Prostate gland (tissue), 2 donors: ENCODE results near the gene PADI1. TPM values are rescaled to one million over a fixed set of nuclear protein-coding genes. Genes with fewer than 3 reads are reported as not detected.
A peak's percentile ranks its signal among the peaks of the same experiment; 100 is the strongest.

Experiments
- DNase-seq: peaks from one replicate; pipeline ENCODE4 v3.0.0-alpha.2; 2019; ENCODE audit warnings: low spot score
- H3K27ac ChIP-seq, 2 donors: fragments of 200-600 bp; sonication (generic); 2 replicates each; pipeline ENCODE4 v1.5.1; 2017 to 2019
- H3K27me3 ChIP-seq: fragments of 200-600 bp; sonication (generic); replicated peaks from 2 replicates; pipeline ENCODE4 v1.5.1; 2019; ENCODE audit not compliant: insufficient read depth
- H3K36me3 ChIP-seq, 2 donors: fragments of 200-600 bp; sonication (generic); 1 replicate in 1 of 2; 2 replicates in 1 of 2; pipeline versions ENCODE4 v1.5.1 to v1.8.1; 2017 to 2019
- H3K4me1 ChIP-seq: fragments of 200-600 bp; sonication (generic); replicated peaks from 2 replicates; pipeline ENCODE4 v1.5.1; 2019
- H3K4me3 ChIP-seq, 2 donors: fragments of 200-600 bp; sonication (generic); 2 replicates each; pipeline ENCODE4 v1.5.1; 2017 to 2019
- H3K9me3 ChIP-seq: fragments of 200-600 bp; sonication (generic); 2 replicates; pipeline ENCODE4 v1.5.1; 2017
- POLR2A ChIP-seq: fragments of 450-650 bp; IDR thresholded peaks from one replicate; pipeline ENCODE4 v1.6.1; 2016; ENCODE audit warnings: antibody characterized with exemption, mild to moderate bottlenecking
- POLR2AphosphoS5 ChIP-seq: sonication (generic); formaldehyde crosslinking; IDR thresholded peaks from one replicate; pipeline ENCODE4 v1.6.1; 2017; ENCODE audit warnings: antibody characterized with exemption
- WGBS: methylation state at CpG from one replicate; pipeline ENCODE4 v1.1.5; 2018; 5-methylcytosine and 5-hydroxymethylcytosine counted together
- intact Hi-C: fragments of 100-400 bp; cut with DNase I; formaldehyde crosslinking; loops from one replicate; pipeline ENCODE4 v1.14.2; 2022
- total RNA-seq, 2 donors: library from RNA; depleted of rRNA; stranded (reverse); fragments of >200 nt; gene quantifications; one replicate each; pipeline ENCODE4 v1.1.0, GENCODE V29; 2016
- TF ChIP-seq, protein P1 (sequence below), 4 experiments: fragments of 200-600 bp in 2 of 4; fragments of 450-650 bp in 2 of 4; sonication (generic) in 2 of 4; IDR thresholded peaks; 1 replicate in 3 of 4; 2 replicates in 1 of 4; pipeline ENCODE4 v1.5.1; 2016 to 2019; ENCODE audit warnings: antibody characterized with exemption in 4 of 4, mild to moderate bottlenecking in 2 of 4, moderate library complexity in 2 of 4

The PADI1 gene
- total RNA-seq, 2 donors from 2014 or later, result 0.18 to 0.34 TPM

DNA sequence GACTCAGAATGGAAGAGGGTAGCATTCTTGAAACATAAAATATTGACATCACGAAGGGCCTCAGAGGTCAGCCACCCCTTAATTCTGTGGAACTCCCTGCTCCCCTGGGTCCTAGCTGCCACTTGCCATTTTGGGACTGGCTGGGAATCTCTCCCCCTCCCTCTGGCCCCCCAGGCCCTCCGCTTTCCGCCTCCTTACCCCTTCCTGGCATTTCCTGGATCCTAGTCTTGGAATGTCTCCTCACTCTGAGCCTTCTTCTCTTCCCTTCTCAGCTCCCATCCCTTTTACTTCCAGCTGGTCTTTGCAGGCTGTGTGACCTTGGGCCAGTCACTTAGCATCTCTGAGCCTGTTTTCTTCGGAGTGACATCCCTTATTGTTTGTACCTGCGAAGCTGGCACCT is 4.5 kb downstream of the PADI1 start:
- no peak overlapping the region for H3K4me3 ChIP-seq
- H3K27me3 ChIP-seq, result no peaks in the 10 kb centered on the region
- no peaks in the 10 kb centered on the region for H3K4me1 ChIP-seq
- no peaks in the 10 kb centered on the region for H3K36me3 ChIP-seq
- WGBS, result 83% methylated on average over 5 of the region's 5 CpGs
- intact Hi-C loops, result no loop called here
- TF ChIP-seq POLR2A, result no peak
- TF ChIP-seq, protein P1, sequence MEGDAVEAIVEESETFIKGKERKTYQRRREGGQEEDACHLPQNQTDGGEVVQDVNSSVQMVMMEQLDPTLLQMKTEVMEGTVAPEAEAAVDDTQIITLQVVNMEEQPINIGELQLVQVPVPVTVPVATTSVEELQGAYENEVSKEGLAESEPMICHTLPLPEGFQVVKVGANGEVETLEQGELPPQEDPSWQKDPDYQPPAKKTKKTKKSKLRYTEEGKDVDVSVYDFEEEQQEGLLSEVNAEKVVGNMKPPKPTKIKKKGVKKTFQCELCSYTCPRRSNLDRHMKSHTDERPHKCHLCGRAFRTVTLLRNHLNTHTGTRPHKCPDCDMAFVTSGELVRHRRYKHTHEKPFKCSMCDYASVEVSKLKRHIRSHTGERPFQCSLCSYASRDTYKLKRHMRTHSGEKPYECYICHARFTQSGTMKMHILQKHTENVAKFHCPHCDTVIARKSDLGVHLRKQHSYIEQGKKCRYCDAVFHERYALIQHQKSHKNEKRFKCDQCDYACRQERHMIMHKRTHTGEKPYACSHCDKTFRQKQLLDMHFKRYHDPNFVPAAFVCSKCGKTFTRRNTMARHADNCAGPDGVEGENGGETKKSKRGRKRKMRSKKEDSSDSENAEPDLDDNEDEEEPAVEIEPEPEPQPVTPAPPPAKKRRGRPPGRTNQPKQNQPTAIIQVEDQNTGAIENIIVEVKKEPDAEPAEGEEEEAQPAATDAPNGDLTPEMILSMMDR (IDR thresholded peaks at IDR 0.05), result no peak
- DNase-seq, result no peak
- no peak overlapping the region for H3K27ac ChIP-seq
- H3K9me3 ChIP-seq, result no peaks in the 10 kb centered on the region

DNA sequence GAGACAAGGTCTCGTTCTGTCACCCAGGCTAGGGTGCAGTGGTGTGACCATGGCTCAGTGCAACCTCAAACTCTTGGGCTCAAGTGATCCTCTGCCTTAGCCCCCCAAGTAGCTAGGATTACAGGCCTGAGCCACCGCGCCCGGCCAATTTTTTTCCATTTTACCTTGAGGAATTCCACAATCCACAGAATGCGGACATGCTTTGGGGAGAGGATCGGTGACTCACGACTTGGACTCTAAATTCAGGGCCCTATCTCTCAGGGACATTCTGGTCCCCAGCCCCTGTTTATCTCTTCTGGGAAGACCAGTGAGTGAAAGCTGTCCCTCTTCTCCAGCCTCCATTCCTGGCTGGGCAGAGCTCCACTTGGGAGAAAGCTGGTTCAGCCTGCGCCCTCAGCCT is 5.2 kb downstream of the PADI1 start:
- H3K27ac ChIP-seq, result no peak overlapping the region
- no peaks in the 10 kb centered on the region for H3K27me3 ChIP-seq
- no peaks in the 10 kb centered on the region for H3K36me3 ChIP-seq
- H3K4me1 ChIP-seq, result no peaks in the 10 kb centered on the region
- no peak for DNase-seq
- intact Hi-C loops, result no loop called here
- no peaks in the 10 kb centered on the region for H3K9me3 ChIP-seq
- 97% methylated on average over 8 of the region's 8 CpGs for WGBS
- TF ChIP-seq POLR2AphosphoS5, result no peak
- no peak for TF ChIP-seq POLR2A
- H3K4me3 ChIP-seq, result no peak overlapping the region

DNA sequence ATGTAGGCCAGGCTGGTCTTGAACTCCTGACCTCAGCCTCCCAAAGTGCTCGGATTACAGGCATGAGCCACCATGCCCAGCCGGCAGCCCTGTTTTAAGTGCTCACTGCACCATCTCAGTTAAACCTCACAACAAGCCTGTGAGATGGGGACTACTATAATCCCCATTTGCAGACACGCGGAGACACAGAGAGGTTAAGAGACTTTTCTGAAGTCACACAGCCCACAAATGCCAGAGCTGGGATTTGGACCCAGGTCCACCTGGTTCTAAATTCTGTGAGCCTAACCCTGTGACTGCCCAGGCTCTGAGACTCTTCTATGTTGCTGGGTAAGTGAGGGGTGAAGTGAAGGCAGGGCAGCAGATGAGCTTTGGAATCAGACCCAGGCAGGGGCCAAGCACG is 6.4 kb downstream of the PADI1 start:
- WGBS, result 99% methylated on average over 5 of the region's 5 CpGs
- no peak for DNase-seq
- Histone ChIP-seq H3K27ac (no peak overlapping the region), H3K9me3 (no peaks in the 10 kb centered on the region), H3K27me3 (no peaks in the 10 kb centered on the region), H3K4me1 (no peaks in the 10 kb centered on the region), H3K36me3 (no peaks in the 10 kb centered on the region), H3K4me3 (no peak overlapping the region)
- intact Hi-C loops, result no loop called here
- TF ChIP-seq, protein P1 (IDR thresholded peaks at IDR 0.05), result no peak
- TF ChIP-seq POLR2AphosphoS5, result no peak
- no peak for TF ChIP-seq POLR2A

DNA sequence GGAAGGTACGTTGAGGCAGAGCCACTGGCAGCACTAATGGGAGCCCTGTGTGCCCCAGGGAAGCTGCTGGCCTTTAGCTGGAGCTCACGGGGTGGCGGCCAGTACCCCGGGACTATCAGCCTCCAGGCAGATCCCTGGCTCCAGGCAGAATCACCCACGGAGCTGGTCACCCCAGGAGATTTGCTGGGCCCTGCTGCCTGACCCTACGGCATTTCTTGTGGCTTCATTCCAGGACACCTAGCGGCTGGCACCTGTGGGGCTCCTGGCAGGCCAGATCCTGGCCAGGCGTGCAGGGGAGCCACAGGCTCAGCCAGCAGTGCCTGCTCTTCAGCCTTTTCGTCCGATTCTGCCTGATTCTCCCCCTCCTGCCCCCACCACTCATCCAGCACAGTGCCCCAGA is 7.1 kb downstream of the PADI1 start:
- peak; percentile 16 for DNase-seq
- Histone ChIP-seq H3K9me3 (no peaks in the 10 kb centered on the region), H3K4me1 (no peaks in the 10 kb centered on the region), H3K27ac (no peak overlapping the region), H3K36me3 (no peaks in the 10 kb centered on the region), H3K4me3 (no peak overlapping the region), H3K27me3 (no peaks in the 10 kb centered on the region)
- TF ChIP-seq POLR2A, result no peak
- TF ChIP-seq, protein P1 (IDR thresholded peaks at IDR 0.05), result peak in 1 of 4 experiments; percentile 24
- intact Hi-C loops, result no loop called here
- 40% methylated on average over 10 of the region's 10 CpGs for WGBS

DNA sequence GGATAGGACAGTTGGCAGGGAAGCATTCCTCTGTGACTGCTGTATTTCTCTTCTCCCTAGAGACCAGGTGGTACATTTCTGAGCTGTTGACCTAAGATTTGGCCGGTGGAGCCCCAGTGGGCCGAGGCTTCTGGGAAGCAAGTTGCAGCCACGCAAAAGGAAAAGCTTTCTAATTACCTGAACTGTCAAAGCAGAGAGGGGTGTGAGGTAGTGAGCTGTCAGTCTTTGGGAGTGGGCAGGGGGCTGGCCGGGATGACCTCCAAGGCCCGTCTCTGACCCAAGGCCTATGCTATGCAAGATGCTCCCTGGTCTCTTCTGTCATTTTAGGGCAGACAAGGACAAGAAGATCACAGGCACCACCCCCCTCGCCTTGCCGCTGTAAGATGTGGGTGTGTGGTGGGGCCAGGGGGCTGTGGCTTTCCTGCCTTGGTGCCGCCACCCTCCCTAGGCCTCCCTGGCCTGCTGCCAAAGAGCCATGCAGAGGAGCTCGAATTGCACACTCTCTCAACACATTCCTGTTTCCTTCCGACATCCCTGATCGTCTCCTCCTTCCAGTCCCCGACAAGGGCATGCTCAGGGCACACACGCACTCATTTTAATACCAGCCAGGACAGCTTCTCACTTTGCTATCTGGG is 7.7 kb downstream of the PADI1 start:
- Histone ChIP-seq H3K4me1 (no peaks in the 10 kb centered on the region), H3K27ac (no peak overlapping the region), H3K27me3 (no peaks in the 10 kb centered on the region), H3K9me3 (no peaks in the 10 kb centered on the region), H3K36me3 (no peaks in the 10 kb centered on the region), H3K4me3 (no peak overlapping the region)
- intact Hi-C loops, result no loop called here
- TF ChIP-seq POLR2A (no peak), POLR2AphosphoS5 (no peak)
- TF ChIP-seq, protein P1 (IDR thresholded peaks at IDR 0.05), result no peak
- DNase-seq, result no peak
- WGBS, result 11% methylated on average over 13 of the region's 13 CpGs
